ENCODE measurements around the gene RBM26. TPM values are rescaled to one million over a fixed set of nuclear protein-coding genes. Genes with fewer than 3 reads are reported as not detected.

The RBM26 gene
- polyA plus RNA-seq, 3 donors = 3.5 to 25.3 (median 5.0) TPM

DNA sequence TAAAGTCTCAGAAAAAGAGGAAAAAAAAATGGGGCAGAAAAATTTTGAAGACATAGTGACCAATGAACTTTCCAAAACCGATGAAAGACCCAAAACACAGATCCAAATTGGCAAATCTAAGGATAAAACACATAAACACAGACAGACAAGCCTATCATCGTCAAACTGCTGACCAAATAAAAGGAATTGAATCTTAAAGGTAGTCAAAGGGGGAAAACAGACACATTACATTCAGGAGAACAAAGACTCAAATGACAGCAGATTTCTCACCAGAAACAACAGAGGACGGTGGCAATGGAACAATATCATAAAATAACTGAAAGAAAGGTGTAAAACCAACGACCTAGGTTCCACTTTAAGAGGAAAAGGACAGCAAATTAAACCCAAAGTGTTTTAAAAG, 10.2 kb downstream of the RBM26 start:
- H3K36me3 Mint-ChIP-seq = peaks cover 37 to 50% of the 10 kb centered on the region in 2 donors
- peaks cover 92% of the 10 kb centered on the region for H3K79me2 ChIP-seq (ENCODE audit: insufficient read depth, low read length)
- peaks cover 29 to 39% of the 10 kb centered on the region in 2 donors for H3K36me3 ChIP-seq (replicated peaks in 1 of 2; ENCODE audit: control insufficient read depth in 1 of 2, insufficient read depth in 2 of 2, low read length in 2 of 2)
- peaks cover 36% of the 10 kb centered on the region for H3K4me1 Mint-ChIP-seq
- peak overlapping the region in 1 of 7 donors; percentile 21 for H3K27ac Mint-ChIP-seq
- peaks cover 7 to 9% of the 10 kb centered on the region in 2 donors for H3K9me3 ChIP-seq (replicated peaks in 1 of 2; ENCODE audit: control insufficient read depth in 1 of 2, insufficient read depth in 1 of 2, low read length in 2 of 2)
- H3K27me3 Mint-ChIP-seq (ENCODE audit: low read depth in 3 of 3) = no peaks in the 10 kb centered on the region
- no peak for TF ChIP-seq CTCF (IDR thresholded peaks at IDR 0.05)
- H3K4me2 ChIP-seq (replicated peaks; ENCODE audit: extremely low read depth, low read length, poor library complexity, severe bottlenecking) = no peak overlapping the region
- no peak overlapping the region for H3K9ac ChIP-seq (ENCODE audit: insufficient read depth, low read length, poor library complexity, severe bottlenecking)
- DNase-seq = no peak
- no peak overlapping the region for H3K4me3 ChIP-seq (replicated peaks in 1 of 3; ENCODE audit: low read depth in 2 of 3, low read length in 3 of 3)
- peaks cover 45% of the 10 kb centered on the region for H4K20me1 ChIP-seq (ENCODE audit: insufficient read depth, low read length)
- no peak overlapping the region for H3K4me3 Mint-ChIP-seq
- H3K4me1 ChIP-seq (ENCODE audit: control insufficient read depth in 1 of 2, insufficient read depth in 2 of 2, low read length in 2 of 2) = peaks cover 13 to 18% of the 10 kb centered on the region in 2 donors
- intact Hi-C loops (cut with micrococcal nuclease) = no loop called here
- no peak overlapping the region for H2AFZ ChIP-seq (ENCODE audit: insufficient read depth, low read depth, low read length, poor library complexity, severe bottlenecking)
- H3K27me3 ChIP-seq (ENCODE audit: control insufficient read depth in 2 of 2, insufficient read depth in 2 of 2, low read length in 2 of 2) = no peaks in the 10 kb centered on the region
- H3K27ac ChIP-seq (ENCODE audit: low read depth in 1 of 2, low read length in 2 of 2) = no peak overlapping the region
- no CpG with 5 or more reads among the region's 4 CpGs for WGBS (ENCODE audit: insufficient coverage)
- peaks cover 4 to 16% (median 10%) of the 10 kb centered on the region in 7 donors for H3K9me3 Mint-ChIP-seq

DNA sequence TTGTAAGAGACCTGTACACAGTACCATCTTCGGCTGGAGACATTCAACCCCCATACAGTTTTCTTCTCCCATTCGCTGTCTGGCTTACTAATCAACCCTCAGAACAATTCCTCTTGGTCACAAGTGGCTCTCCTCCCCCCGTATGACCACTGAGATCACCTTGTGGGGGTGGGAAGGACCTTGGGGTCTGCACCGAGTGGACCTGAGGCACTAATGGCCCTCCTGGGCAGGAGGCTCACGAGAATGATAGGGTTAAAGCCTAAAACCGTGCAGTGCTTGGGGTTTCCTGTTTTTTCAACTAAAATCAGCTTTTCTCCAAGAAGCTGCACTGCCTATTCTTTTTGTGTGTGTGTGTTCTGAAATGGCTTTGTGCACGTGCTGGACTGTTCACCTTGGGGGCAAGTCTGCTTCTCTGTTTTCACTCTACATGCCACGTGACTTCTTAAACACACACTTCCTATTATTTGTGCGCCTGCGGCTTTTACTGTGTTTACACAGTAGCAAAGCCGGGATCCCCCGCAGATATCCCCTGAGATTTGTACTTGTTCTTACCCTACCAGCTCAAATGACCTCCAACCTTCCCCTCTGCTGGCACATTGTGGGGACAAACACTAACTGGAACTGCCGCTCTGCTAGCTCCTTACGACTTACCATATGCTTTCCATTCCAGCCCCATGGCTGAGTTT, 12.3 kb downstream of the RBM26 start:
- H3K4me2 ChIP-seq (replicated peaks; ENCODE audit: extremely low read depth, low read length, poor library complexity, severe bottlenecking) = peak overlapping the region; percentile 63
- peaks cover 4 to 16% (median 10%) of the 10 kb centered on the region in 7 donors for H3K9me3 Mint-ChIP-seq
- H3K4me3 ChIP-seq (replicated peaks in 1 of 3; ENCODE audit: low read depth in 2 of 3, low read length in 3 of 3) = peak overlapping the region; percentile 18 to 53 (median 23)
- no peak for TF ChIP-seq CTCF (IDR thresholded peaks at IDR 0.05)
- no peaks in the 10 kb centered on the region for H3K27me3 Mint-ChIP-seq (ENCODE audit: low read depth in 3 of 3)
- peak overlapping the region; percentile 31 for H3K9ac ChIP-seq (ENCODE audit: insufficient read depth, low read length, poor library complexity, severe bottlenecking)
- peaks cover 18 to 35% of the 10 kb centered on the region in 2 donors for H3K4me1 ChIP-seq (ENCODE audit: control insufficient read depth in 1 of 2, insufficient read depth in 2 of 2, low read length in 2 of 2)
- DNase-seq = peak; percentile 30 to 57 (median 49)
- H2AFZ ChIP-seq (ENCODE audit: insufficient read depth, low read depth, low read length, poor library complexity, severe bottlenecking) = peak overlapping the region; percentile 44
- peaks cover 19 to 34% of the 10 kb centered on the region in 2 donors for H3K36me3 Mint-ChIP-seq
- H3K27ac ChIP-seq (ENCODE audit: low read depth in 1 of 2, low read length in 2 of 2) = peak overlapping the region in 1 of 2 donors; percentile 61
- WGBS (ENCODE audit: insufficient coverage) = 34% methylated on average over 8 of the region's 14 CpGs
- peaks cover 13 to 22% of the 10 kb centered on the region in 2 donors for H3K36me3 ChIP-seq (replicated peaks in 1 of 2; ENCODE audit: control insufficient read depth in 1 of 2, insufficient read depth in 2 of 2, low read length in 2 of 2)
- H4K20me1 ChIP-seq (ENCODE audit: insufficient read depth, low read length) = peaks cover 33% of the 10 kb centered on the region
- peaks cover 39% of the 10 kb centered on the region for H3K4me1 Mint-ChIP-seq
- H3K4me3 Mint-ChIP-seq = peak overlapping the region; percentile 65 to 85
- H3K27me3 ChIP-seq (ENCODE audit: control insufficient read depth in 2 of 2, insufficient read depth in 2 of 2, low read length in 2 of 2) = no peaks in the 10 kb centered on the region
- peak overlapping the region; percentile 11 to 84 (median 72) for H3K27ac Mint-ChIP-seq
- intact Hi-C loops (cut with micrococcal nuclease) = no loop called here
- H3K9me3 ChIP-seq (replicated peaks in 1 of 2; ENCODE audit: control insufficient read depth in 1 of 2, insufficient read depth in 1 of 2, low read length in 2 of 2) = peaks cover 7 to 9% of the 10 kb centered on the region in 2 donors
- H3K79me2 ChIP-seq (ENCODE audit: insufficient read depth, low read length) = peaks cover 86% of the 10 kb centered on the region

Measured in CD14-positive monocyte (primary cell).